Activated gamma-delta T cell treated with anti-CD3 and anti-CD28 coated beads, Interleukin-2, amount 50 U/mL, for 16 hours (primary cell): Measurements from ENCODE around the gene LRP1-AS.

Experiments
- DNase-seq: peaks from one replicate; pipeline ENCODE4 v3.0.0-alpha.2; 2020; ENCODE audit warnings: low read depth

The LRP1-AS gene

GRCh38 chr12:57097554-57097835, 49.9 kb downstream of the LRP1-AS start:
- DNase-seq, result no peak

GRCh38 chr12:57096748-57097553, 50.5 kb downstream of the LRP1-AS start:
- DNase-seq, result no peak

DNA sequence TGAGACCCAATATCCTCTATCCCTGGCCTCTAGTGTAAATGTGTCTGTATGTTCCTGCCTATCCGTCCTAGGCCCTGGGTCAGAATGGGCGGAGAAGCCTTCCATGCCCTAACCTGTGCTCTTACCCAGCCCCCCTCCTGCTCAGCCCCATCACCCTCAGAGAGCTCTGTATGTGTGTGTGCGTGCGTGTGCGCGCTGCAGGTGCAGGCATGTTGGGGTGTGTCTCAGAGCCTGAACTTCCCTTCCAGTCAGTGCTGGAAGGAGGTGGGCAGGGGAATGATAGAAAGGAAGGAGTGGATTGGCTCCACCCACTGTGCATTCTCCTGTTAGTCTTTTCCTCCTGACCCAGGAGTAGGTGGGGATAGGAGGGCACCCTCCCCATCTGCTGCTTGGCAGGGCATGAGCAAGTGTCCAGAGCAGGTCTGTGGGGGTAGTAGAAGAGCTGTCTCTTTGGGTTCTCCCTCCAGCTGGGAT, 51.3 kb downstream of the LRP1-AS start:
- no peak for DNase-seq

DNA sequence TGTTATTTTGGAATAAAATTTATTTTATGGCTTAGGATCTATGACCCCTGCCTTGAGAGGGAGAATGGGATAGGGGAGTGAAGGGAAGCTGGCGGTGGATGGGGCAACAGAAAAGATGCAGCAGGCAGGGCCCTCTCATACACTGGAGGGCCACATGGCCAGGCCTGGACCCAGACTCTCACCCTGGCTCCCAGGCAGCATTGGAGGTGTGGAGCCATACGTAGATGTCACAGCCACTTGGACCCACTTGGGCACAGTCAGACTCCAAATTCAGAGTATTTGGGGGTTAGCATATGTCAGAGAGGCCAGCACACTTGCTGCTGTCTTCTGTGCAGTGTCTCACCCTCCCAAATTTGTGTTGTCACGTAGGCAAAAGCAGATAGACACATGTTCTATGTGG, 52.0 kb downstream of the LRP1-AS start:
- no peak for DNase-seq
